ENCODE results near the gene COL23A1. TPM values are rescaled to one million over a fixed set of nuclear protein-coding genes. Genes with fewer than 3 reads are reported as not detected.

Gene COL23A1
- total and polyA plus RNA-seq, 2 of the 13 experiments (the other 11 are each of a cell fraction or from before 2014, with no cell fraction given) = not detected

- H3K79me2 ChIP-seq (ENCODE audit: insufficient read depth, low read length) = no peaks in the 10 kb centered on the region
- DNase-seq (ENCODE audit: low spot score) (no peak), FAIRE-seq (no peak), ATAC-seq (no peak)
- WGBS (ENCODE audit: low lambda C conversion rate) = 17% methylated on average over 15 of the region's 19 CpGs
- no peak overlapping the region for H3K4me3 ChIP-seq (replicated peaks in 1 of 3; ENCODE audit: insufficient read depth in 1 of 3, low read depth in 2 of 3, low read length in 3 of 3)
- H3K9ac ChIP-seq (ENCODE audit: insufficient read depth, low read depth, low read length) = no peak overlapping the region
- BruUV-seq (replicated peaks) = no TSS peak
- H3K27ac ChIP-seq (ENCODE audit: extremely low read length, insufficient read depth, low read length) = no peak overlapping the region
- H3K9me3 ChIP-seq (ENCODE audit: low read length) = no peaks in the 10 kb centered on the region
- in situ Hi-C loops (cut with HindIII; ENCODE audit: extremely low pct_ligation_motif_present, low pct_unique_long_range_greater_than_20kb) (no loop called here), intact Hi-C loops (cut with micrococcal nuclease; ENCODE audit: unreplicated experiment) (no loop called here)
- H3K27me3 ChIP-seq (ENCODE audit: control insufficient read depth in 1 of 2, insufficient read depth in 2 of 2, low read length in 2 of 2) = peaks cover 4 to 49% of the 10 kb centered on the region in 2 experiments; a peak in 4 of 5 replicates
- POLR2A ChIA-PET = no interaction called here
- no peak overlapping the region for H3K4me2 ChIP-seq (ENCODE audit: low read depth, low read length)
- CTCF ChIA-PET (ENCODE audit: low intra/inter-chr PET ratio, low total read pairs) = no interaction called here
- H3K36me3 ChIP-seq (replicated peaks in 1 of 2; ENCODE audit: control insufficient read depth in 1 of 2, insufficient read depth in 2 of 2, low read length in 2 of 2) = no peaks in the 10 kb centered on the region
- no peak overlapping the region for H2AFZ ChIP-seq (ENCODE audit: low read length)
- no peaks in the 10 kb centered on the region for H3K4me1 ChIP-seq (ENCODE audit: insufficient read depth, low read length)
- no peaks in the 10 kb centered on the region; the same call in 1 of the 2 replicates for H4K20me1 ChIP-seq (ENCODE audit: insufficient read depth, low read length)
- no peak for TF ChIP-seq TP53 (CRISPR knock-in tag; conservative IDR thresholded peaks at IDR 0.05)
- no peak for TF ChIP-seq HNRNPUL1 (IDR thresholded peaks at IDR 0.05; ENCODE audit: low read depth, low read length)
- no peak for TF ChIP-seq PRPF4 (IDR thresholded peaks at IDR 0.05; ENCODE audit: low read depth, low read length, poor library complexity, severe bottlenecking)
- TF ChIP-seq NAIF1 (CRISPR knock-in tag; IDR thresholded peaks at IDR 0.05; ENCODE audit: borderline replicate concordance) = no peak
- TF ChIP-seq RBM22 (optimal IDR thresholded peaks at IDR 0.05; ENCODE audit: low read length) = no peak
- no peak for TF ChIP-seq KIAA2018 (CRISPR knock-in tag; IDR thresholded peaks at IDR 0.05; ENCODE audit: borderline replicate concordance)
- TF ChIP-seq ZBTB26 (CRISPR knock-in tag; IDR thresholded peaks at IDR 0.05; ENCODE audit: borderline replicate concordance) = no peak
- TF ChIP-seq KLF9 (CRISPR knock-in tag; IDR thresholded peaks at IDR 0.05; ENCODE audit: low read depth) = no peak
- TF ChIP-seq, protein P1, sequence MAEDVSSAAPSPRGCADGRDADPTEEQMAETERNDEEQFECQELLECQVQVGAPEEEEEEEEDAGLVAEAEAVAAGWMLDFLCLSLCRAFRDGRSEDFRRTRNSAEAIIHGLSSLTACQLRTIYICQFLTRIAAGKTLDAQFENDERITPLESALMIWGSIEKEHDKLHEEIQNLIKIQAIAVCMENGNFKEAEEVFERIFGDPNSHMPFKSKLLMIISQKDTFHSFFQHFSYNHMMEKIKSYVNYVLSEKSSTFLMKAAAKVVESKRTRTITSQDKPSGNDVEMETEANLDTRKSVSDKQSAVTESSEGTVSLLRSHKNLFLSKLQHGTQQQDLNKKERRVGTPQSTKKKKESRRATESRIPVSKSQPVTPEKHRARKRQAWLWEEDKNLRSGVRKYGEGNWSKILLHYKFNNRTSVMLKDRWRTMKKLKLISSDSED (CRISPR knock-in tag; IDR thresholded peaks at IDR 0.05) = no peak
- TF ChIP-seq ZNF605 (CRISPR knock-in tag; IDR thresholded peaks at IDR 0.05) = no peak
- TF ChIP-seq ZNF616 (CRISPR knock-in tag; IDR thresholded peaks at IDR 0.05; ENCODE audit: low read depth) = no peak
- TF ChIP-seq PLRG1 (conservative IDR thresholded peaks at IDR 0.05) = no peak
- TF ChIP-seq ZNF674 (CRISPR knock-in tag; IDR thresholded peaks at IDR 0.05; ENCODE audit: low read depth) = no peak
- TF ChIP-seq RAD21 (CRISPR knock-in tag; IDR thresholded peaks at IDR 0.05) = no peak
These were observed 228.3 kb downstream of the COL23A1 start for GRCh38 chr5:178361657-178362445.
